Dedifferentiated amniotic fluid mesenchymal stem cell (primary cell): Measurements from ENCODE around the gene FLNB.

ENCODE experiments used
- DNase-seq: peaks from one replicate; pipeline ENCODE4 v3.0.0-alpha.2; 2016; ENCODE audit errors: extremely low spot score

The FLNB gene

DNA sequence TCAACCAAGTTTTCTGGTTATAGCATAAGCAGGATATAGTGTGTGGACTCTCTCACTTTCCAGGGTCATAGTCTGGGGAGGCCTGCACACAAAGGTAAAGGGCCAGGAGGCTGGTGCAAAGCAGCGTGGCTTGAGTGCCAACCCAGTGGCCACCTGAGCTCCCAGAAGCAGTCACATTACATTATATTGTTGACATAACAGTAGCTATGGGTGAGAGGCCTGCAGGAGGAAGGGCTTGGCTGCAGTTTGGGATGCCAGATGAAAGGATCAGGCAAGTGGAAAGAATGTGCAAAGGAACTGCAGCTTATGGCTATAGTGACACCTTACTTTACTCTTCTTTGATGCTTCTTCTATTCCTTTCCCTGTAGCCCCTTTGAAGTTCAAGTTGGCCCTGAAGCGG lies 96.5 kb downstream of the FLNB start:
- DNase-seq: no peak

GRCh38 chr3:58105196-58105595 lies 97.0 kb downstream of the FLNB start:
- DNase-seq: no peak

DNA sequence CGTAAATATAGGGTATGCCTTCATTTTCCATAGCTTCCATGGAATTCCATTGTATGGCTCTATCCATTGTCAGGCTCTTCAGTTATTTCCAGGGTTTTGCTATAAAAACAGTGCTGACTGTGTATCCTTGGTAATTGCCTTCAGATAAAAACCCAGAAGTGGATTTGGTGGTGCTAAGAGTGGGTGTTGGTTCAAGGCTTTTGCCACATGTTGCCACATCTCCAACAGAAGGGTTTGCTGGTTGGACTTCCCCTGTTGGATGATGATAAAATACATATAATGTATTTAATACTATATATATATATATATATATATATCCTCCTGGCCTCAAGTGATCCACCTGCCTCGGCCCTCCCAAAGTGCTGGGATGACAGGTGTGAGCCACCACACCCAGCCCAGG lies 97.8 kb downstream of the FLNB start:
- DNase-seq: no peak

- DNase-seq: no peak
Observed at GRCh38 chr3:58106640-58107039, 98.4 kb downstream of the FLNB start.

DNA sequence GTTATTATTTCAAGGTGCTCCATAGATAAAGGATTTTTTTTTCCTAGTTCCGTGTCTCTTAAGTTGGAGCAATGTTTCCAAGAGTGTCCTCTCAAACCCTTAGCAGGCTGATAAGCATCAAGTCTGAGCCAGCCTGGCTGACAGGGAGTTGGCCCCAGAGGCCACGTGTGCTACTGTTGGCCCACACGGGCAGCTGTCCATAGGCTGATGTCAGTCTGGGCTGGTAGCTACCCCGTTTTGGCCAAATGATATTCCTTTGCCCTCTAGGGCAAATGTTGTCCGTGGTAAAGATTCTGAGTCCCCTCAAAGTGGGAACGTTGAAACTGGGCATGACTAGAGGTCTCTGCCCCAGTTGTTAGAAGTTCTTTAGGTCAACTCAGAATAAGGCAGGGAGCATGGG lies 99.4 kb downstream of the FLNB start:
- DNase-seq: no peak

- no peak for DNase-seq
Observed at GRCh38 chr3:58109752-58110151, 101.5 kb downstream of the FLNB start.

- DNase-seq: no peak
Observed at GRCh38 chr3:58111513-58112184, 103.4 kb downstream of the FLNB start.

DNA sequence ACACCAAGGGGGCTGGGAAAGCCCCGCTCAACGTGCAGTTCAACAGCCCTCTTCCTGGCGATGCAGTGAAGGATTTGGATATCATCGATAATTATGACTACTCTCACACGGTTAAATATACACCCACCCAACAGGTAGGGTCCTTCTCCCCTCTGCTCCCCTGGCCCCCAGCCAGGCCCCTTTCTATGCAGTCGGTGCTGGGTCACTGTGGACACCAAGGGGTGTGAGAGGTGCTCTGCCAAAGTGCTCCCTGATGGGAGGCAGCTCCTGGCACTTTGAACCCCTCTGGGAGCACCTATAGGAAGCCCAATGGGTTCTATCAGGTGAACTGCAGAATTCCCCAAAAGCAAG lies 103.9 kb downstream of the FLNB start:
- DNase-seq: no peak

DNA sequence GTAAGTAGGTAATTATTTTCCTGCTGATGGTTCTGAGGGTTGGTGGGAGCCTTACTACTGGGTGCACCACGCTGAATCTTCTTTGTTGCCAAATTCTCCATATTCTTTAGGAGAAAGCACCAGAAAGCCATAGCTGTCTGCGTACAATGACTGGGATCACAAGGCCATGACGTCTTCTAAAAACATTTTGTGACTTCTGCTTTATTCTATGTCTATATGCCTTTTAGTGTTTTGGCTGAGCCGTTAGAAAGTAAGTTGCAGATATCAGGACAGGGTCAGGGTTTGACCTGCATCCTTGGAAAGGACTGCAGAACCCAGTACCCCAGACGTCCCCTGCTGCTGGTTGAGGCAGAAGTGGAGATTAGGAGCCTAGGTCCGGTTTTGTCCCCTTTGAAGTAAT lies 107.0 kb downstream of the FLNB start:
- DNase-seq: no peak

DNA sequence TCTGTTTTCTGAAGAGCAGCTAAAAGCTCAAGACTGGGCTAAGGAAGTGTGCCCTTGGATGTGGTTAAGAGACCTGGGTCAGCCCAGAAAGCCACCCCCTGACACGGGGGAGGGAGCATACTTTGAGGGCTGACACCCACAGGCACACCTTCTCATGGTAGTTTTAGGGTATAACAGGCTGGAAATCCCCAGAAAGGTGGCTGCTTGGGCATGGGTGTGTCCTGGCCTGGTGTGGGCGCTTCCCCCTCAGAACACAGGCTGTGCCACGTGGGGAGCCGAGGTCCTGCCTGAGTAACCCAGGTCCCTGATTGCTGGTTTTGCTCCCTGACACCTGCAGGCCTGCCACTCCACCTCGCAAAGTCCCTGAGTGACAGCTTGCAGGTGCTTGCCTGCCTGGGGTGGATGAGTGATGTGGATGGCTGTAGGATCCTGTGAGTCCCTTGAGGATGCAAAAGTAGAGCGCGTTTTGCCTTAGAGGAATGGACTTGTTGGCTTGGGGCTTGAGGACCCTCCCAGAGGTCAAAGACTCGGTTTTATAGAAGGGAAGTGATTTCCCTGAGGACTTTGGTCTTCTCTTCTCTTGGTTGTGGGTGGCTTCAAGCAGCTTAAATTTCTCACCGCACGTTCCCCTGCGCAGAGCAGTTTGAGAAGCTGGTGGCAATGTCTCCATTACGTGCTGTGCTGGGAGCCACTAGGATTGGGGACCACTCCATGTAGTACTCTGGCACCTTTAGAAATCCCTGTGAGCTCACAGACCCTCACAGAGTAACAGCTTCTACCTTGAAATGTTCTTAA lies 108.1 kb downstream of the FLNB start:
- no peak for DNase-seq

DNA sequence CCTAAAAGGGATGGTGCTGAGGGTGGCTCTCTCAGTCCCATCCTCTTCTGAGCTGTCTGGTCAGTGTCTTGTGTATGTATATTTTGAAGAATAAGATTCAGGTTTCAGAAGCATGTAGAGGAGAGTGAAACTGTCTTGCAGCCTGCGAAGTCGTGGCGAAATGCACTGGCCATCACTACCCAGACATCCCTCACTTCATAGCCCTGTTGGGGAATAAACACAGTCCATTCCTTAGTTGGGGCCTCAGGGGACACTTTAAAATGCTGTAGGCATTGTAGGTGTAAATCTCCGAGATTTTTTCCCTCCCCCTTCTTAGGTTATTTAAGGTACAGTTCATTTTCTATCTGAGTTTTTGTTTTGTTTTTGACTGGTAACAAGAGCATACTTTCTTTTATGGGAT lies 108.8 kb downstream of the FLNB start:
- DNase-seq: no peak

- DNase-seq: no peak
Observed at GRCh38 chr3:58117561-58118181, 109.4 kb downstream of the FLNB start.

DNA sequence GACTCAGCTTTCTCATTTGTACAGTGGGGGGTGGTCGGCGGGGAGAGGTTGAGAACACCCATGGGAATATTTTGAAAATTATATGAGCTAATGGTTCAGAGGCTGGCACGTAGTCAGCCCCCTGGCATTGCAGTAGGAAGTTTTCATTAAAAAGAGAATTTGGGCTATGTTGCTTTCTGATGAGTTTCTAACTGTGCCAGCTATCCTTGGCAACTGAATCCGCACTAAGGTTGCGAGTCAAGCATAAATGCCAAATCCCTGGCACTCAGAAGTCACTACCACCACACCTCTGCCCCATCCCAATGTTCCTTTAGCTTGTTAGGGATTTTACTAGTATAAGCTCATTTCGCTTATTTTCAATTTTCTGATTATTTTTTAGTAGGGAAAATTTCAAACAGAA lies 111.0 kb downstream of the FLNB start:
- DNase-seq: no peak

GRCh38 chr3:58120075-58120812 lies 112.0 kb downstream of the FLNB start:
- no peak for DNase-seq

GRCh38 chr3:58121183-58121582 lies 113.0 kb downstream of the FLNB start:
- DNase-seq: no peak

DNA sequence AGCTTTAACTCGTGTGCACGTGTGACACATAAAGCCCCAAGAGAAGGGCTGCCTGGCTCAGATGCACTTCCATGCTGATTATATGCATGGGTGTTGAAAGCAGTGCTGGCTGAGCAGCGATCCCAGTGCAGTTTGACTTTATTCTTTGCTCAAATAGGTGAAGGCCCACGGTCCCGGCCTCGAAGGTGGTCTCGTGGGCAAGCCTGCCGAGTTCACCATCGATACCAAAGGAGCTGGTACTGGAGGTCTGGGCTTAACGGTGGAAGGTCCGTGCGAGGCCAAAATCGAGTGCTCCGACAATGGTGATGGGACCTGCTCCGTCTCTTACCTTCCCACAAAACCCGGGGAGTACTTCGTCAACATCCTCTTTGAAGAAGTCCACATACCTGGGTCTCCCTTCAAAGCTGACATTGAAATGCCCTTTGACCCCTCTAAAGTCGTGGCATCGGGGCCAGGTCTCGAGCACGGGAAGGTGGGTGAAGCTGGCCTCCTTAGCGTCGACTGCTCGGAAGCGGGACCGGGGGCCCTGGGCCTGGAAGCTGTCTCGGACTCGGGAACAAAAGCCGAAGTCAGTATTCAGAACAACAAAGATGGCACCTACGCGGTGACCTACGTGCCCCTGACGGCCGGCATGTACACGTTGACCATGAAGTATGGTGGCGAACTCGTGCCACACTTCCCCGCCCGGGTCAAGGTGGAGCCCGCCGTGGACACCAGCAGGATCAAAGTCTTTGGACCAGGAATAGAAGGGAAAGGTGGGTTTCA lies 114.9 kb downstream of the FLNB start:
- DNase-seq: no peak

- DNase-seq: no peak
Observed at GRCh38 chr3:58124387-58124786, 116.2 kb downstream of the FLNB start.

- no peak for DNase-seq
Observed at GRCh38 chr3:58129041-58129770, 121.0 kb downstream of the FLNB start.

- no peak for DNase-seq
Observed at GRCh38 chr3:58130591-58130990, 122.4 kb downstream of the FLNB start.

- no peak for DNase-seq
Observed at GRCh38 chr3:58131101-58131825, 123.0 kb downstream of the FLNB start.
